Tibial nerve (tissue), 4 donors: Measurements from ENCODE around the gene SLC34A1.

Experiments used
- CTCF ChIP-seq, 5 experiments: fragments of 200-600 bp in 3 of 5; fragments of 450-650 bp in 2 of 5; sonication (generic) in 3 of 5; IDR thresholded peaks; one replicate each; pipeline ENCODE4 v1.5.1; 2016 to 2019; ENCODE audit warnings: antibody characterized with exemption in 5 of 5, mild to moderate bottlenecking in 3 of 5, moderate library complexity in 2 of 5
- EP300 ChIP-seq, 2 donors: sonication (generic); formaldehyde crosslinking; IDR thresholded peaks; one replicate each; pipeline ENCODE4 v1.6.1; 2017; ENCODE audit warnings: antibody characterized with exemption in 2 of 2, mild to moderate bottlenecking in 1 of 2
- POLR2A ChIP-seq, 2 donors: fragments of 450-650 bp; IDR thresholded peaks; one replicate each; pipeline ENCODE4 v1.6.1; 2017; ENCODE audit warnings: antibody characterized with exemption in 2 of 2, mild to moderate bottlenecking in 2 of 2, moderate library complexity in 2 of 2

GRCh38 chr5:177430140-177430951, 46.1 kb downstream of the SLC34A1 start:
- TF ChIP-seq CTCF (IDR thresholded peaks at IDR 0.05) (no peak), EP300 (IDR thresholded peaks at IDR 0.05) (no peak), POLR2A (IDR thresholded peaks at IDR 0.05) (no peak)
